Astrocyte (in vitro differentiated cells and primary cell): ENCODE data around the gene ASPHD2.

Experiments used
- EZH2 ChIP-seq: IDR thresholded peaks from 2 replicates; pipeline ENCODE4 v1.6.1; 2012; ENCODE audit warnings: mild to moderate bottlenecking, low read length, inconsistent platforms; ENCODE audit not compliant: insufficient read depth
- TF ChIP-seq, protein P1 (sequence below): IDR thresholded peaks from 2 replicates; pipeline ENCODE4 v1.5.1; 2011; ENCODE audit warnings: low read depth, mild to moderate bottlenecking, inconsistent platforms, low read length, moderate library complexity; ENCODE audit not compliant: insufficient read depth

DNA sequence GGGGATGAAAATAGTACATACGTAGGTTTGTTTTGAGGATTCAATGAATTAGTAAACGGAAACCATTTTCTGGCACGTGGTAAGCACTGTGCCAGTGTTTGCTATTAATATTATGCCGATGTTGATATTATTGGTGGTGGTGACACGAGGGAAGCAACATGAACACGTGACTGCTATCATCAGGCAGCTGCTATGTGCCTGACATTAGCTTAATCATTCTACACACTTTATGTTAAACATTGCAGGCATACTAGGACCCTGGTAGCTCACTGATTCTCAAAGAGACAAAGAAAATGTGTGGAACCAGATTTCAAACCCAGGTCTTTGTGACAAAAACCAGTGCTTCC, 55.3 kb downstream of the ASPHD2 start:
- TF ChIP-seq, protein P1, sequence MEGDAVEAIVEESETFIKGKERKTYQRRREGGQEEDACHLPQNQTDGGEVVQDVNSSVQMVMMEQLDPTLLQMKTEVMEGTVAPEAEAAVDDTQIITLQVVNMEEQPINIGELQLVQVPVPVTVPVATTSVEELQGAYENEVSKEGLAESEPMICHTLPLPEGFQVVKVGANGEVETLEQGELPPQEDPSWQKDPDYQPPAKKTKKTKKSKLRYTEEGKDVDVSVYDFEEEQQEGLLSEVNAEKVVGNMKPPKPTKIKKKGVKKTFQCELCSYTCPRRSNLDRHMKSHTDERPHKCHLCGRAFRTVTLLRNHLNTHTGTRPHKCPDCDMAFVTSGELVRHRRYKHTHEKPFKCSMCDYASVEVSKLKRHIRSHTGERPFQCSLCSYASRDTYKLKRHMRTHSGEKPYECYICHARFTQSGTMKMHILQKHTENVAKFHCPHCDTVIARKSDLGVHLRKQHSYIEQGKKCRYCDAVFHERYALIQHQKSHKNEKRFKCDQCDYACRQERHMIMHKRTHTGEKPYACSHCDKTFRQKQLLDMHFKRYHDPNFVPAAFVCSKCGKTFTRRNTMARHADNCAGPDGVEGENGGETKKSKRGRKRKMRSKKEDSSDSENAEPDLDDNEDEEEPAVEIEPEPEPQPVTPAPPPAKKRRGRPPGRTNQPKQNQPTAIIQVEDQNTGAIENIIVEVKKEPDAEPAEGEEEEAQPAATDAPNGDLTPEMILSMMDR, result no peak
- no peak for TF ChIP-seq EZH2
